HG03354 (cell line): ENCODE measurements around the gene OAS1.

Experiments
- ATAC-seq: cut with Tn5 transposase; IDR thresholded peaks from one replicate; pipeline ENCODE4 v1.9.1; 2021; ENCODE audit warnings: mild to moderate bottlenecking; ENCODE audit not compliant: unreplicated experiment, poor library complexity, severe bottlenecking

OAS1 gene

GRCh38 chr12:112906712-112907414, at the start of gene OAS1:
OAS1 (plus strand) TSS chr12:112906962; CDS start chr12:112907040, 78 bp downstream.
- peak; percentile 85 for ATAC-seq

- ATAC-seq = no peak
Observed at GRCh38 chr12:112859291-112859690, 47.5 kb upstream of the OAS1 start.

- ATAC-seq = no peak
Observed at GRCh38 chr12:112860181-112860580, 46.6 kb upstream of the OAS1 start.

- no peak for ATAC-seq
Observed at GRCh38 chr12:112861284-112861683, 45.5 kb upstream of the OAS1 start.

- no peak for ATAC-seq
Observed at GRCh38 chr12:112862636-112863290, 44.0 kb upstream of the OAS1 start.

GRCh38 chr12:112868459-112869041, 38.2 kb upstream of the OAS1 start:
- no peak for ATAC-seq

- ATAC-seq = no peak
Observed at GRCh38 chr12:112869091-112869490, 37.7 kb upstream of the OAS1 start.

GRCh38 chr12:112869778-112870177, 37.0 kb upstream of the OAS1 start:
- no peak for ATAC-seq

GRCh38 chr12:112870267-112870980, 36.3 kb upstream of the OAS1 start:
- no peak for ATAC-seq

- no peak for ATAC-seq
Observed at GRCh38 chr12:112875608-112876007, 31.2 kb upstream of the OAS1 start.

GRCh38 chr12:112876506-112876905, 30.3 kb upstream of the OAS1 start:
- ATAC-seq = no peak

- ATAC-seq = no peak
Observed at GRCh38 chr12:112877006-112877405, 29.8 kb upstream of the OAS1 start.

- ATAC-seq = no peak
Observed at GRCh38 chr12:112878488-112878887, 28.3 kb upstream of the OAS1 start.

GRCh38 chr12:112879191-112879705, 27.5 kb upstream of the OAS1 start:
- ATAC-seq = no peak

- ATAC-seq = no peak
Observed at GRCh38 chr12:112881602-112882001, 25.2 kb upstream of the OAS1 start.

- ATAC-seq = no peak
Observed at GRCh38 chr12:112885236-112885635, 21.5 kb upstream of the OAS1 start.

GRCh38 chr12:112887550-112887949, 19.2 kb upstream of the OAS1 start:
- ATAC-seq = no peak

GRCh38 chr12:112891093-112892024, 15.4 kb upstream of the OAS1 start:
- ATAC-seq = no peak

- ATAC-seq = no peak
Observed at GRCh38 chr12:112892856-112893255, 13.9 kb upstream of the OAS1 start.
